VCaP (cell line): ENCODE results near the gene S100A10.

ENCODE experiments used
- H3K27ac ChIP-seq: fragments of 450-650 bp; 2 replicates; pipeline ENCODE4 v1.5.1; 2017
- CTCF ChIP-seq: fragments of 450-650 bp; conservative IDR thresholded peaks from 2 replicates; pipeline ENCODE4 v1.5.1; 2017; ENCODE audit warnings: mild to moderate bottlenecking, moderate library complexity

The S100A10 gene

GRCh38 chr1:151984313-151984956 lies 9.2 kb downstream of the S100A10 start:
- no peak overlapping the region for H3K27ac ChIP-seq
- no peak for TF ChIP-seq CTCF

GRCh38 chr1:151982300-151983005 lies 11.2 kb downstream of the S100A10 start:
- no peak for TF ChIP-seq CTCF
- H3K27ac ChIP-seq: no peak overlapping the region

GRCh38 chr1:151981178-151981525 lies 12.5 kb downstream of the S100A10 start:
- H3K27ac ChIP-seq: no peak overlapping the region
- TF ChIP-seq CTCF: no peak

- H3K27ac ChIP-seq: no peak overlapping the region
- TF ChIP-seq CTCF: no peak
Observed at GRCh38 chr1:151980287-151981177, 13.1 kb downstream of the S100A10 start.

GRCh38 chr1:151978922-151979321 lies 14.7 kb downstream of the S100A10 start:
- no peak for TF ChIP-seq CTCF
- no peak overlapping the region for H3K27ac ChIP-seq

GRCh38 chr1:151977662-151978230 lies 15.9 kb downstream of the S100A10 start:
- TF ChIP-seq CTCF: no peak
- H3K27ac ChIP-seq: no peak overlapping the region; the same call in 1 of the 2 replicates

- TF ChIP-seq CTCF: no peak
- H3K27ac ChIP-seq: peak overlapping the region; percentile 56; the same call in 1 of the 2 replicates
Observed at GRCh38 chr1:151976858-151977257, 16.8 kb downstream of the S100A10 start.
